Testis (tissue), 3 donors: Measurements from ENCODE around the gene ZNF382. TPM values are rescaled to one million over a fixed set of nuclear protein-coding genes. Genes with fewer than 3 reads are reported as not detected.

Experiments
- DNase-seq: peaks from one replicate; pipeline ENCODE4 v3.0.0-alpha.2; 2019
- H3K27ac ChIP-seq, 2 donors: fragments of 200-600 bp; sonication (generic); one replicate each; pipeline ENCODE4 v1.5.1; 2019
- H3K27me3 ChIP-seq: fragments of 200-600 bp; sonication (generic); one replicate; pipeline ENCODE4 v1.5.1; 2019
- H3K36me3 ChIP-seq: fragments of 200-600 bp; sonication (generic); one replicate; pipeline ENCODE4 v1.5.1; 2017; ENCODE audit warnings: low read depth; ENCODE audit errors: missing control alignments
- H3K4me1 ChIP-seq: fragments of 200-600 bp; sonication (generic); one replicate; pipeline ENCODE4 v1.5.1; 2019
- H3K4me3 ChIP-seq, 2 donors: fragments of 200-600 bp; sonication (generic); one replicate each; pipeline ENCODE4 v1.5.1; 2017 to 2019
- H3K9me3 ChIP-seq: fragments of 200-600 bp; sonication (generic); one replicate; pipeline ENCODE4 v1.5.1; 2017
- CTCF ChIP-seq, 3 experiments: fragments of 450-650 bp in 2 of 3; fragments of 200-600 bp in 1 of 3; sonication (generic) in 1 of 3; IDR thresholded peaks; one replicate each; pipeline ENCODE4 v1.5.1; 2016 to 2019; ENCODE audit warnings: antibody characterized with exemption in 3 of 3, mild to moderate bottlenecking in 2 of 3, moderate library complexity in 1 of 3
- POLR2A ChIP-seq: fragments of 450-650 bp; IDR thresholded peaks from one replicate; pipeline ENCODE4 v1.6.1; 2017; ENCODE audit warnings: antibody characterized with exemption, mild to moderate bottlenecking, moderate library complexity
- WGBS, 2 donors: methylation state at CpG; one replicate each; pipeline ENCODE4 v1.1.5; 2018; 5-methylcytosine and 5-hydroxymethylcytosine counted together
- intact Hi-C: fragments of 100-400 bp; cut with DNase I; formaldehyde crosslinking; loops from one replicate; pipeline ENCODE4 v1.15.1; 2023; ENCODE audit warnings: low total_unique reads
- polyA plus RNA-seq: library from polyadenylated mRNA; stranded (reverse); fragments of 350-450 nt; fragmentation: Illumina TruSeq; extraction: RNeasy Lipid Tissue Mini Kit (QIAGEN cat#74804); gene quantifications from one replicate; pipeline ENCODE4 v1.2.3, GENCODE V29; 2014; ENCODE audit warnings: low read depth, low replicate concordance; ENCODE audit not compliant: insufficient read depth
- total RNA-seq, 2 donors: library from RNA; depleted of rRNA; stranded (reverse); fragments of >200 nt; gene quantifications; one replicate each; pipeline ENCODE4 v1.2.3, GENCODE V29; 2016

Gene ZNF382
- total and polyA plus RNA-seq, 3 donors from 2014 or later: 5.9 to 26.8 (median 21.7) TPM

- Histone ChIP-seq H3K27me3 (no peaks in the 10 kb centered on the region), H3K36me3 (no peaks in the 10 kb centered on the region), H3K27ac (no peak overlapping the region), H3K4me3 (no peak overlapping the region), H3K4me1 (no peaks in the 10 kb centered on the region), H3K9me3 (no peaks in the 10 kb centered on the region)
- WGBS, 2 donors: 88 to 92% methylated on average over 1 of the region's 1 CpG
- intact Hi-C loops: no loop called here
- no peak for DNase-seq
- TF ChIP-seq POLR2A (no peak), CTCF (IDR thresholded peaks at IDR 0.05) (no peak)
These were observed 67.3 kb downstream of the ZNF382 start for GRCh38 chr19:36672368-36672767.

GRCh38 chr19:36674201-36674600 lies 69.1 kb downstream of the ZNF382 start:
- TF ChIP-seq POLR2A (no peak), CTCF (IDR thresholded peaks at IDR 0.05) (no peak)
- Histone ChIP-seq H3K27ac (no peak overlapping the region), H3K27me3 (no peaks in the 10 kb centered on the region), H3K4me3 (no peak overlapping the region), H3K36me3 (no peaks in the 10 kb centered on the region), H3K9me3 (no peaks in the 10 kb centered on the region), H3K4me1 (no peaks in the 10 kb centered on the region)
- intact Hi-C loops: no loop called here
- no peak for DNase-seq
- WGBS, 2 donors: 96 to 97% methylated on average over 2 of the region's 2 CpGs

GRCh38 chr19:36679455-36679854 lies 74.3 kb downstream of the ZNF382 start:
- intact Hi-C loops: no loop called here

More at GRCh38 chr19:36679455-36679854, 74.3 kb downstream of the ZNF382 start:
- no peaks in the 10 kb centered on the region for H3K36me3 ChIP-seq
- no peak overlapping the region for H3K27ac ChIP-seq
- TF ChIP-seq POLR2A: no peak
- no peak for TF ChIP-seq CTCF (IDR thresholded peaks at IDR 0.05)
- no peaks in the 10 kb centered on the region for H3K9me3 ChIP-seq
- no peaks in the 10 kb centered on the region for H3K4me1 ChIP-seq
- no peak overlapping the region for H3K4me3 ChIP-seq
- H3K27me3 ChIP-seq: no peaks in the 10 kb centered on the region
- no peak for DNase-seq

Other genes with a start within 250 kb of the ZNF382 start
- gene ZFP14, start 226.1 kb upstream of the ZNF382 start, total RNA-seq: 1 to 10 TPM; 3.5 to 5.1 TPM
- gene ZFP14, start 226.1 kb upstream of the ZNF382 start, polyA plus RNA-seq: 1.1 TPM
- 1 to 10 TPM; 6.8 to 8.3 TPM for gene ZFP82, start 186.7 kb upstream of the ZNF382 start, total RNA-seq
- gene ZFP82, start 186.7 kb upstream of the ZNF382 start, polyA plus RNA-seq: 6.5 TPM
- 10 to 100 TPM; 12.1 to 15.0 TPM for gene ZNF566, start 115.8 kb upstream of the ZNF382 start, total RNA-seq
- 7.5 TPM for gene ZNF566, start 115.8 kb upstream of the ZNF382 start, polyA plus RNA-seq
- gene ZNF260, start 77.0 kb upstream of the ZNF382 start, total RNA-seq: 10 to 100 TPM; 14.2 to 15.4 TPM
- 5.7 TPM for gene ZNF260, start 77.0 kb upstream of the ZNF382 start, polyA plus RNA-seq
- 10 to 100 TPM; 20.3 to 20.5 TPM for gene ZNF529, start 32.0 kb upstream of the ZNF382 start, total RNA-seq
- gene ZNF529, start 32.0 kb upstream of the ZNF382 start, polyA plus RNA-seq: 18.8 TPM
- gene ZNF461, start 61.5 kb downstream of the ZNF382 start, total RNA-seq: 10 to 100 TPM; 10.2 to 12.8 TPM
- 13.0 TPM for gene ZNF461, start 61.5 kb downstream of the ZNF382 start, polyA plus RNA-seq
- gene ZNF567, start 82.3 kb downstream of the ZNF382 start, total RNA-seq: 10 to 100 TPM in 1 of 2 donors, 1 to 10 TPM in 1; 9.8 to 17.0 TPM
- 17.9 TPM for gene ZNF567, start 82.3 kb downstream of the ZNF382 start, polyA plus RNA-seq
- 10 to 100 TPM; 10.6 to 17.8 TPM for gene ZNF850, start 167.5 kb downstream of the ZNF382 start, total RNA-seq
- 4.1 TPM for gene ZNF850, start 167.5 kb downstream of the ZNF382 start, polyA plus RNA-seq
- 1 to 10 TPM; 7.4 to 9.3 TPM for gene ZNF790, start 233.1 kb downstream of the ZNF382 start, total RNA-seq
- gene ZNF790, start 233.1 kb downstream of the ZNF382 start, polyA plus RNA-seq: 16.9 TPM
- 10 to 100 TPM in 1 of 2 donors, 1 to 10 TPM in 1; 9.5 to 14.4 TPM for gene ZNF345, start 245.6 kb downstream of the ZNF382 start, total RNA-seq
- 14.3 TPM for gene ZNF345, start 245.6 kb downstream of the ZNF382 start, polyA plus RNA-seq